ENCODE data around the gene ADCY10. TPM values are rescaled to one million over a fixed set of nuclear protein-coding genes. Genes with fewer than 3 reads are reported as not detected.

Gene ADCY10
- total RNA-seq, 6 donors from 2014 or later = 0.11 to 0.49 (median 0.18) TPM; not detected in 2

GRCh38 chr1:167937709-167938010 is 23.7 kb upstream of the ADCY10 start:
- Histone ChIP-seq H3K27me3 (no peaks in the 10 kb centered on the region), H3K36me3 (no peaks in the 10 kb centered on the region), H3K9me3 (no peaks in the 10 kb centered on the region), H3K4me3 (peak overlapping the region; percentile 75 to 94 (median 90)), H3K27ac (peak overlapping the region; percentile 93 to 99 (median 97)), H3K4me1 (peaks cover 15 to 36% (median 28%) of the 10 kb centered on the region in 4 donors)
- no peak for TF ChIP-seq CTCF (IDR thresholded peaks at IDR 0.05)
- TF ChIP-seq EP300 (IDR thresholded peaks at IDR 0.05) = no peak
- TF ChIP-seq POLR2AphosphoS5 (IDR thresholded peaks at IDR 0.05) = no peak
- TF ChIP-seq POLR2A (IDR thresholded peaks at IDR 0.05) = no peak
- ATAC-seq (ENCODE audit: low FRiP score in 2 of 2) (no peak), DNase-seq (no peak)
- 0% methylated on average over 5 of the region's 5 CpGs for WGBS, 2 donors

GRCh38 chr1:167936930-167937708 is 23.2 kb upstream of the ADCY10 start, which contains the start of gene MPC2:
TSS of gene MPC2 (minus strand) at chr1:167937072. CDS start at chr1:167935841, 1,231 bp downstream.
- DNase-seq = peak; percentile 83 to 91
- Histone ChIP-seq H3K4me3 (peak within 1 kb of the TSS; percentile 75 to 94 (median 90)), H3K9me3 (no peaks in the 10 kb centered on the region), H3K4me1 (peaks cover 15 to 40% (median 30%) of the 10 kb centered on the region in 4 donors), H3K27ac (peak within 1 kb of the TSS; percentile 93 to 99 (median 97)), H3K27me3 (no peaks in the 10 kb centered on the region), H3K36me3 (no peaks in the 10 kb centered on the region)
- 0% methylated on average over 16 to 47 of the region's 51 CpGs for WGBS, 2 donors
- TF ChIP-seq POLR2A (IDR thresholded peaks at IDR 0.05) (peak in 2 of 4 donors; percentile 41 to 59), EP300 (IDR thresholded peaks at IDR 0.05) (no peak), POLR2AphosphoS5 (IDR thresholded peaks at IDR 0.05) (peak in 1 of 2 donors; percentile 65), CTCF (IDR thresholded peaks at IDR 0.05) (no peak)
- peak; percentile 20 to 61 for ATAC-seq (ENCODE audit: low FRiP score in 2 of 2)

- H3K36me3 ChIP-seq = no peaks in the 10 kb centered on the region
- H3K27ac ChIP-seq = peak within 1 kb of the TSS; percentile 93 to 99 (median 97)
- ATAC-seq (ENCODE audit: low FRiP score in 2 of 2) (peak; percentile 95 to 98), DNase-seq (peak; percentile 97 to 99)
- WGBS, 2 donors = 0% methylated on average over 12 to 45 of the region's 58 CpGs
- no peaks in the 10 kb centered on the region for H3K9me3 ChIP-seq
- H3K27me3 ChIP-seq = no peaks in the 10 kb centered on the region
- TF ChIP-seq POLR2A (IDR thresholded peaks at IDR 0.05) = peak in 3 of 4 donors; percentile 82 to 93 (median 93)
- TF ChIP-seq EP300 (IDR thresholded peaks at IDR 0.05) = peak in 1 of 4 donors; percentile 19
- peak; percentile 49 to 86 for TF ChIP-seq POLR2AphosphoS5 (IDR thresholded peaks at IDR 0.05)
- peak in 1 of 6 experiments; percentile 9 for TF ChIP-seq CTCF (IDR thresholded peaks at IDR 0.05)
- H3K4me1 ChIP-seq = peaks cover 15 to 40% (median 30%) of the 10 kb centered on the region in 4 donors
- H3K4me3 ChIP-seq = peak within 1 kb of the TSS; percentile 75 to 94 (median 90)
Observed at GRCh38 chr1:167936068-167936929, 22.4 kb upstream of the ADCY10 start, which contains the start of gene DCAF6. TSS of gene DCAF6 (plus strand) at chr1:167936683. CDS start at chr1:167936912, 229 bp downstream.

GRCh38 chr1:167935216-167936067 is 21.5 kb upstream of the ADCY10 start:
- peak; percentile 22 to 25 for ATAC-seq (ENCODE audit: low FRiP score in 2 of 2)
- peak in 1 of 2 donors; percentile 27 for DNase-seq
- H3K36me3 ChIP-seq = no peaks in the 10 kb centered on the region

More at GRCh38 chr1:167935216-167936067, 21.5 kb upstream of the ADCY10 start:
- H3K9me3 ChIP-seq = no peaks in the 10 kb centered on the region
- H3K27me3 ChIP-seq = no peaks in the 10 kb centered on the region
- TF ChIP-seq POLR2A (IDR thresholded peaks at IDR 0.05) (peak in 3 of 4 donors; percentile 63 to 86 (median 83)), EP300 (IDR thresholded peaks at IDR 0.05) (no peak), CTCF (IDR thresholded peaks at IDR 0.05) (no peak), POLR2AphosphoS5 (IDR thresholded peaks at IDR 0.05) (peak; percentile 69 to 93)
- WGBS, 2 donors = 1% methylated on average over 10 to 28 of the region's 45 CpGs
- peaks cover 15 to 40% (median 30%) of the 10 kb centered on the region in 4 donors for H3K4me1 ChIP-seq
- H3K4me3 ChIP-seq = peak overlapping the region; percentile 75 to 94 (median 82)
- H3K27ac ChIP-seq = peak overlapping the region; percentile 93 to 99 (median 97)
